Measurements from ENCODE around the gene ZNF18. TPM values are rescaled to one million over a fixed set of nuclear protein-coding genes. Genes with fewer than 3 reads are reported as not detected.
A peak's percentile ranks its signal among the peaks of the same experiment; 100 is the strongest.
"Not testable (repeated sequence)": the region's sequence is repeated elsewhere in the genome, so short reads cannot be mapped to it uniquely, and the experiment has no call there.

Gene ZNF18
- total and polyA plus RNA-seq, 2 experiments from 2014 or later, result 7.3 to 9.5 TPM

DNA sequence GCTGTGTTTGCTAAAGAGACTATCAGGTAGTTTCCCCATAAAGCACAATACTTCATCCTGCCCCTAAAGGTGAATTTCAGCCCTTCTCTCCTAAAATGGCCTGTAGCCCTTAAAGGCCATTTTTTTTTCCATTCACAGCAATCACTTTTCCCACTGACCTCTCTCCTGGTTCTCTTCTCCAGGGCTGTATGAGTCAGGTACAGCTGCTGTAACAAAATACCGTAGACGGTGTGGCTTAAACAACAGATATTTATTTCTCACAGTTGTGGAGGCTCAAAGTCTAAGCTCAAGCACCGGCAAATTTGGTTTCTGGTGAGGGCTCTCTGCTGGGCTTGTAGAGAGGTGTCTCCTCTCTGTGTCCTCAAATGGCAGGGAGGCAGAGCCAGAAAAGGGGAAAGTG is 44.7 kb downstream of the ZNF18 start:
- 100% methylated on average over 3 of the region's 3 CpGs for WGBS (ENCODE audit: low lambda C conversion rate, missing lambda C conversion rate)
- TF ChIP-seq EZH2 (IDR thresholded peaks at IDR 0.05; ENCODE audit: borderline replicate concordance) (no peak), EZH2phosphoT487 (IDR thresholded peaks at IDR 0.05; ENCODE audit: low read depth, severe bottlenecking, unreplicated experiment) (no peak)
- TF ChIP-seq, protein P1, sequence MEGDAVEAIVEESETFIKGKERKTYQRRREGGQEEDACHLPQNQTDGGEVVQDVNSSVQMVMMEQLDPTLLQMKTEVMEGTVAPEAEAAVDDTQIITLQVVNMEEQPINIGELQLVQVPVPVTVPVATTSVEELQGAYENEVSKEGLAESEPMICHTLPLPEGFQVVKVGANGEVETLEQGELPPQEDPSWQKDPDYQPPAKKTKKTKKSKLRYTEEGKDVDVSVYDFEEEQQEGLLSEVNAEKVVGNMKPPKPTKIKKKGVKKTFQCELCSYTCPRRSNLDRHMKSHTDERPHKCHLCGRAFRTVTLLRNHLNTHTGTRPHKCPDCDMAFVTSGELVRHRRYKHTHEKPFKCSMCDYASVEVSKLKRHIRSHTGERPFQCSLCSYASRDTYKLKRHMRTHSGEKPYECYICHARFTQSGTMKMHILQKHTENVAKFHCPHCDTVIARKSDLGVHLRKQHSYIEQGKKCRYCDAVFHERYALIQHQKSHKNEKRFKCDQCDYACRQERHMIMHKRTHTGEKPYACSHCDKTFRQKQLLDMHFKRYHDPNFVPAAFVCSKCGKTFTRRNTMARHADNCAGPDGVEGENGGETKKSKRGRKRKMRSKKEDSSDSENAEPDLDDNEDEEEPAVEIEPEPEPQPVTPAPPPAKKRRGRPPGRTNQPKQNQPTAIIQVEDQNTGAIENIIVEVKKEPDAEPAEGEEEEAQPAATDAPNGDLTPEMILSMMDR (IDR thresholded peaks at IDR 0.05; ENCODE audit: poor library complexity), result no peak
- Histone ChIP-seq H3K4me3 (no peak overlapping the region), H3K79me2 (no peaks in the 10 kb centered on the region), H3K4me2 (no peak overlapping the region), H3K27me3 (no peaks in the 10 kb centered on the region), H3K27ac (no peak overlapping the region), H3K4me1 (ENCODE audit: insufficient read depth) (no peaks in the 10 kb centered on the region), H2AFZ (no peak overlapping the region), H3K9me2 (replicated peaks; ENCODE audit: insufficient read depth) (no peaks in the 10 kb centered on the region), H4K20me1 (ENCODE audit: insufficient read depth, poor library complexity, severe bottlenecking) (no peaks in the 10 kb centered on the region), H3K9me3 (ENCODE audit: low read depth) (peaks cover 9% of the 10 kb centered on the region), H3K36me3 (replicated peaks; ENCODE audit: insufficient read depth, low read depth) (no peaks in the 10 kb centered on the region)
- DNase-seq (ENCODE audit: low spot score), result no peak

DNA sequence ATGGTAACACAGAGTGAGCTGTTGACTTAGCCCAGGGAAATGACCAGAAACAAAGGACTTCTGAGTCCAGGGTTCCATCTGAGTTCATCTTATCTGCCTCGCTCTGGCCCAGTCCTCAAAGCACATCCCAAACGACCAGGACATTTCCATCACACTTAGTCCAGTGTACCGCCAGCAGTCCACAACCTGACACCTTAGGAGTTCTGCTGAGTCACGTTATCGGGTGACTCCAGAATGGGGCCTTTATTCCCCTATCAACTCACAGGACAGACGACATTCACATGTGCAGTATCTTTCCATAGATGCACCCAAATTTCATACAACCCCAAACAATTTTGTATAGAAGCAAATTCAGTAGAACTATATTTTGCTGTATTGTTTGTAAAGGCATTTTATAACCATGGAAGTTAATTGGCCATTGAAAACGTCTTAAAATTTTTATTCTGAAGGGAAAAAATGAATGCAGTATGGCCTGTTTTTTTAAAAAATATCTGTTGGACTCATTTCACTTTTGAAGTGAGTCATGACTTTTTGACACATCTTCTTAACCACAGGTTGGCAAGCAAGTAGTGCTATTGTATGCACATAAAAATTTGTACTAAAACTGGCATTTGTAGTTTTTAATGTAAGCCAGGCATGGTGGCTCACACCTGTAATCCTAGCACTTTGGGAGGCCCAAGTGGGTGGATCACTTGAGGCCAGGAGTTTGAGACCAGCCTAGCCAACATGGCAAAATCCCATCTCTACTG is 46.3 kb downstream of the ZNF18 start:
- 78% methylated on average over 7 of the region's 7 CpGs for WGBS (ENCODE audit: low lambda C conversion rate, missing lambda C conversion rate)
- Histone ChIP-seq H3K79me2 (no peaks in the 10 kb centered on the region), H3K27me3 (no peaks in the 10 kb centered on the region), H3K4me1 (ENCODE audit: insufficient read depth) (no peaks in the 10 kb centered on the region), H4K20me1 (ENCODE audit: insufficient read depth, poor library complexity, severe bottlenecking) (no peaks in the 10 kb centered on the region), H3K27ac (no peak overlapping the region), H2AFZ (no peak overlapping the region), H3K9me2 (replicated peaks; ENCODE audit: insufficient read depth) (no peaks in the 10 kb centered on the region), H3K4me2 (no peak overlapping the region), H3K9me3 (ENCODE audit: low read depth) (peaks cover 9% of the 10 kb centered on the region), H3K4me3 (no peak overlapping the region), H3K36me3 (replicated peaks; ENCODE audit: insufficient read depth, low read depth) (no peaks in the 10 kb centered on the region)
- TF ChIP-seq, protein P1 (IDR thresholded peaks at IDR 0.05; ENCODE audit: poor library complexity), result no peak
- no peak for DNase-seq (ENCODE audit: low spot score)

DNA sequence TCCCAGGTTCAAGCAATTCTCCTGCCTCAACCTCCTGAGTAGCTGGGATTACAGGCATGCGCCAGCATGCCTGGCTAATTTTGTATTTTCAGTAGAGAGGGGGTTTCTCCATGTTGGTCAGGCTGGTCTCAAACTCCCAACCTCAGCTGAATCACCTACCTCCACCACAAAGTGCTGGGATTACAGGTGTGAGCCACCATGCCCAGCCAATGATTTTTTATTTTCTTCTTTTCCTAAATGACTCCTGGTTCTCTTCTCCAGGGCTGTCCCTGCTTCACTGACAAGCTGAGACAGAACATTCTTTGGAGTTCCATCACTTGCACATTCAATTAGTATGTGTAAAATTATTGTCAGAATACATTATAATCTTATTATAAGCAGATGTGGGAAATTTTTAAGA is 47.7 kb downstream of the ZNF18 start:
- H3K4me2 ChIP-seq; DNase-seq (ENCODE audit: low spot score); H3K9me3 ChIP-seq (ENCODE audit: low read depth); H3K27ac ChIP-seq; H3K9me2 ChIP-seq (replicated peaks; ENCODE audit: insufficient read depth); H3K79me2 ChIP-seq; H3K4me3 ChIP-seq; H3K4me1 ChIP-seq (ENCODE audit: insufficient read depth); H3K27me3 ChIP-seq; H3K36me3 ChIP-seq (replicated peaks; ENCODE audit: insufficient read depth, low read depth); H2AFZ ChIP-seq; H4K20me1 ChIP-seq (ENCODE audit: insufficient read depth, poor library complexity, severe bottlenecking): not testable (repeated sequence)
- WGBS (ENCODE audit: low lambda C conversion rate, missing lambda C conversion rate), result 94% methylated on average over 1 of the region's 1 CpG

DNA sequence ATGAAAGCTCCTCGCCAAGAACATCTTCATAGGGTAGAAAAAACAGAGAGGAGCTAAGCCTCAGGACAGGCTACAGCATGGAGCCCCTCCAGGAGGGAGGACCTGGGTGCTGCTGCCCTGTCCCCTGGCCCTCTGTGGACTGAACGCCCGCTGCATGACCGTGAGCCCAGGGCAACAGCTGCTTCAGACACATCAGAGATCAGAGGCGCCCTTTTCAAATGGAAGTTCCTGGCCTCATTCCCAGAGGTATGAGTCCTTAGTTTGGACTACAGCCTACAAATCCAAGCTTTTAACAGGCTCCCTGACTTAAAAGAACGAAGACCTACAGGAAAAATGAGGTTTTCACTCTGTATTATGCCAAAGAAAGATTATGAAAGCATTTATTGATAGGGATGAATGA is 48.5 kb downstream of the ZNF18 start:
- H3K4me2 ChIP-seq, result no peak overlapping the region
- peak; percentile 35 for DNase-seq (ENCODE audit: low spot score)
- no peak overlapping the region for H3K27ac ChIP-seq
- no peaks in the 10 kb centered on the region for H3K9me2 ChIP-seq (replicated peaks; ENCODE audit: insufficient read depth)
- no peaks in the 10 kb centered on the region for H3K27me3 ChIP-seq
- H3K4me1 ChIP-seq (ENCODE audit: insufficient read depth), result no peaks in the 10 kb centered on the region
- no peak overlapping the region for H2AFZ ChIP-seq
- no peak overlapping the region for H3K4me3 ChIP-seq
- H4K20me1 ChIP-seq (ENCODE audit: insufficient read depth, poor library complexity, severe bottlenecking), result no peaks in the 10 kb centered on the region
- H3K36me3 ChIP-seq (replicated peaks; ENCODE audit: insufficient read depth, low read depth), result no peaks in the 10 kb centered on the region
- 80% methylated on average over 6 of the region's 6 CpGs for WGBS (ENCODE audit: low lambda C conversion rate, missing lambda C conversion rate)
- H3K9me3 ChIP-seq (ENCODE audit: low read depth), result peaks cover 1% of the 10 kb centered on the region
- no peaks in the 10 kb centered on the region for H3K79me2 ChIP-seq
- TF ChIP-seq, protein P1 (IDR thresholded peaks at IDR 0.05; ENCODE audit: poor library complexity), result no peak
- TF ChIP-seq EZH2 (IDR thresholded peaks at IDR 0.05; ENCODE audit: borderline replicate concordance) (no peak), EZH2phosphoT487 (IDR thresholded peaks at IDR 0.05; ENCODE audit: low read depth, severe bottlenecking, unreplicated experiment) (no peak)

All from hepatocyte (in vitro differentiated cells).